Measurements from ENCODE around the gene ELMO1.
A peak's percentile ranks its signal among the peaks of the same experiment; 100 is the strongest.

ELMO1 gene

DNA sequence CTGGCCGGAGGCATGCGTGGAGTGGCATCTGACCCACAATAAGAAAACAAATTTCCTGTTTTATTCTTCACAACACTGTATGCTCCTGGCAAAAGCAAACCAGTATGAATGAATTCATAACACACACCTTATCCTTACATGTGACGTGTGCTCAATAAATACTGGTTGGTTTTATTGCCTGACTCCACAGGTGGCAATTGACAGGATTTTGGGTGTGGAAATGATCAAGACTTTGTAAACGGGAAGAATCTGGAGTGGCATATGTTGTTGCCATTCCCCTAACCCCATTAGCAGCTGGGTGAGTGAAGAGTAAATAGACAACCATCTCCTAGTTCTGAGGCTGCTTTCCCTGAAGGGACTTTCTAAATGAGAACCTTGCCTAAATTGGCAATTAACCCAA, 508.8 kb downstream of the ELMO1 start:
- Histone ChIP-seq H4K20me1 (ENCODE audit: insufficient read depth, low read length) (no peaks in the 10 kb centered on the region), H3K4me1 (ENCODE audit: insufficient read depth, low read length) (peaks cover 61% of the 10 kb centered on the region), H3K4me2 (ENCODE audit: insufficient read depth, low read length) (peak overlapping the region; percentile 18; the same call in 1 of the 2 replicates), H2AFZ (ENCODE audit: low read depth, low read length) (no peak overlapping the region), H3K4me3 (ENCODE audit: low read depth in 1 of 2, low read length in 2 of 2) (no peak overlapping the region), H3K27me3 (ENCODE audit: insufficient read depth, low read length, poor library complexity) (no peaks in the 10 kb centered on the region), H3K36me3 (ENCODE audit: insufficient read depth, low read length) (no peaks in the 10 kb centered on the region), H3K9me3 (ENCODE audit: insufficient read depth, low read length, severe bottlenecking) (no peaks in the 10 kb centered on the region), H3K27ac (ENCODE audit: low read length) (peak overlapping the region; percentile 71), H3K79me2 (ENCODE audit: insufficient read depth, low read length) (no peaks in the 10 kb centered on the region), H3K9ac (ENCODE audit: low read depth, low read length) (no peak overlapping the region)
- ATAC-seq (ENCODE audit: insufficient read depth, low read depth) (no peak), DNase-seq (no peak)
- TF ChIP-seq EZH2 (IDR thresholded peaks at IDR 0.05; ENCODE audit: borderline replicate concordance, low read depth, low read length, severe bottlenecking) (no peak), CTCF (IDR thresholded peaks at IDR 0.05; ENCODE audit: borderline replicate concordance, extremely low read depth, low read length, poor library complexity, severe bottlenecking) (no peak)

- ATAC-seq (ENCODE audit: insufficient read depth, low read depth), result peak; percentile 90
- peak; percentile 77 for DNase-seq
Measured at GRCh38 chr7:36937754-36938563, 510.7 kb downstream of the ELMO1 start.

DNA sequence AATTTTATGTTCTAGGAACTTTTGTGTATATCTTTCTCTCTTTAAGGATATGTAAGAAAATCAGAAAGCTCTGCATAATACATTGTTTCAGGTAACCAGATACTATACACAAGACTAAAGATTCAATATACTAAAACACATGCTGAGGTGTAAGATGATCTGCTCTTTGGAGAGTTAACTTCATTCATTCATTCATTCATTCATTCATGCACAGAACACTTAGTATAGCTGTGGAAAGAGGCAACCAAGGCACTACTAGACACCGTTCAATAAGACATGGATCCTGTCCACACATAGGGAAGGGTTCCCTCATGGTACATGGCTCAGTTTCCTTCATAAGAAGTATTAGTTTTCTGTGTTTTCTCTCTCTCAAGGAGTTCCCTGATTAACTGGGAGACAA, 516.8 kb downstream of the ELMO1 start:
- no peak for DNase-seq
- no peak overlapping the region for H3K4me3 ChIP-seq (ENCODE audit: low read depth in 1 of 2, low read length in 2 of 2)
- no peaks in the 10 kb centered on the region for H3K79me2 ChIP-seq (ENCODE audit: insufficient read depth, low read length)
- no peak overlapping the region for H3K9ac ChIP-seq (ENCODE audit: low read depth, low read length)
- H2AFZ ChIP-seq (ENCODE audit: low read depth, low read length), result no peak overlapping the region
- H3K4me1 ChIP-seq (ENCODE audit: insufficient read depth, low read length), result peaks cover 24% of the 10 kb centered on the region
- ATAC-seq (ENCODE audit: insufficient read depth, low read depth), result no peak
- no peak overlapping the region for H3K4me2 ChIP-seq (ENCODE audit: insufficient read depth, low read length)
- no peak overlapping the region for H3K27ac ChIP-seq (ENCODE audit: low read length)
- H4K20me1 ChIP-seq (ENCODE audit: insufficient read depth, low read length), result no peaks in the 10 kb centered on the region
- H3K36me3 ChIP-seq (ENCODE audit: insufficient read depth, low read length), result no peaks in the 10 kb centered on the region
- no peaks in the 10 kb centered on the region for H3K27me3 ChIP-seq (ENCODE audit: insufficient read depth, low read length, poor library complexity)
- no peaks in the 10 kb centered on the region for H3K9me3 ChIP-seq (ENCODE audit: insufficient read depth, low read length, severe bottlenecking)
- TF ChIP-seq EZH2 (IDR thresholded peaks at IDR 0.05; ENCODE audit: borderline replicate concordance, low read depth, low read length, severe bottlenecking), result no peak
- TF ChIP-seq CTCF (IDR thresholded peaks at IDR 0.05; ENCODE audit: borderline replicate concordance, extremely low read depth, low read length, poor library complexity, severe bottlenecking), result no peak

More at GRCh38 chr7:36937754-36938563, 510.7 kb downstream of the ELMO1 start:
- Histone ChIP-seq H3K36me3 (ENCODE audit: insufficient read depth, low read length) (no peaks in the 10 kb centered on the region), H3K4me2 (ENCODE audit: insufficient read depth, low read length) (peak overlapping the region; percentile 48), H3K9me3 (ENCODE audit: insufficient read depth, low read length, severe bottlenecking) (no peaks in the 10 kb centered on the region), H4K20me1 (ENCODE audit: insufficient read depth, low read length) (no peaks in the 10 kb centered on the region), H2AFZ (ENCODE audit: low read depth, low read length) (no peak overlapping the region; the same call in 1 of the 2 replicates), H3K9ac (ENCODE audit: low read depth, low read length) (peak overlapping the region; percentile 46), H3K4me3 (ENCODE audit: low read depth in 1 of 2, low read length in 2 of 2) (0 out of 4 replicates have a peak overlapping the region, but pooled peaks of 1 of the 2 experiments have one; percentile 11), H3K79me2 (ENCODE audit: insufficient read depth, low read length) (no peaks in the 10 kb centered on the region), H3K27me3 (ENCODE audit: insufficient read depth, low read length, poor library complexity) (no peaks in the 10 kb centered on the region), H3K27ac (ENCODE audit: low read length) (peak overlapping the region; percentile 86), H3K4me1 (ENCODE audit: insufficient read depth, low read length) (peaks cover 66% of the 10 kb centered on the region)
- peak; percentile 88 for TF ChIP-seq CTCF (IDR thresholded peaks at IDR 0.05; ENCODE audit: borderline replicate concordance, extremely low read depth, low read length, poor library complexity, severe bottlenecking)
- no peak for TF ChIP-seq EZH2 (IDR thresholded peaks at IDR 0.05; ENCODE audit: borderline replicate concordance, low read depth, low read length, severe bottlenecking)

All from DND-41 (cell line).